PC-9 (cell line): ENCODE measurements around the gene ADGRL3.

ENCODE experiments used
- EZH2 ChIP-seq: fragments of 200-600 bp; sonication (generic); IDR thresholded peaks from 2 replicates; pipeline ENCODE4 v1.8.0; 2017; ENCODE audit warnings: antibody characterized with exemption, low read depth
- TF ChIP-seq, protein P1 (sequence below): fragments of 200-600 bp; sonication (generic); conservative IDR thresholded peaks from 2 replicates; pipeline ENCODE4 v1.6.1; 2017; ENCODE audit warnings: mixed run types, antibody characterized with exemption, mild to moderate bottlenecking, moderate library complexity

DNA sequence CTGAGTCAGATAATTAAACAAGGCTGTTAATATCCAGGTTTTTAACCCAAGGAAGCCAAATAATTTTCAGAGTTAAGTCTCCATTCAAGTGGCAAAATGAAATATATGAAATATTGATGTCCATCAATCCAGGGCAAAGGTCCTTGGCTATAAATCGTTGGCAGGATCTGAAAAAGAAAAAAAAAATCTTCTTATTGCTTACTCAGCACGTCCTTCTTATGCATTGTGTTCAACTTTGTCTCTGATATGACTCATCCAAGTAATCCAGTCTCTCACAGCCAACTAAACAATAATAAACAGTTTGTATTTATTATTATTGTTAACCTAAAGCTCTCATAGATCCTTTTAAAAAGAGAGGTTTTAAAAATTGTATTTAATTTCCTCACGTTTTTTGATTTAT, 851.2 kb downstream of the ADGRL3 start:
- TF ChIP-seq, protein P1, sequence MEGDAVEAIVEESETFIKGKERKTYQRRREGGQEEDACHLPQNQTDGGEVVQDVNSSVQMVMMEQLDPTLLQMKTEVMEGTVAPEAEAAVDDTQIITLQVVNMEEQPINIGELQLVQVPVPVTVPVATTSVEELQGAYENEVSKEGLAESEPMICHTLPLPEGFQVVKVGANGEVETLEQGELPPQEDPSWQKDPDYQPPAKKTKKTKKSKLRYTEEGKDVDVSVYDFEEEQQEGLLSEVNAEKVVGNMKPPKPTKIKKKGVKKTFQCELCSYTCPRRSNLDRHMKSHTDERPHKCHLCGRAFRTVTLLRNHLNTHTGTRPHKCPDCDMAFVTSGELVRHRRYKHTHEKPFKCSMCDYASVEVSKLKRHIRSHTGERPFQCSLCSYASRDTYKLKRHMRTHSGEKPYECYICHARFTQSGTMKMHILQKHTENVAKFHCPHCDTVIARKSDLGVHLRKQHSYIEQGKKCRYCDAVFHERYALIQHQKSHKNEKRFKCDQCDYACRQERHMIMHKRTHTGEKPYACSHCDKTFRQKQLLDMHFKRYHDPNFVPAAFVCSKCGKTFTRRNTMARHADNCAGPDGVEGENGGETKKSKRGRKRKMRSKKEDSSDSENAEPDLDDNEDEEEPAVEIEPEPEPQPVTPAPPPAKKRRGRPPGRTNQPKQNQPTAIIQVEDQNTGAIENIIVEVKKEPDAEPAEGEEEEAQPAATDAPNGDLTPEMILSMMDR = no peak
- no peak for TF ChIP-seq EZH2
